GM19455 (cell line): ENCODE data around the gene MCUR1.
"Not testable (repeated sequence)": the region's sequence is repeated elsewhere in the genome, so short reads cannot be mapped to it uniquely, and the experiment has no call there.

Experiments
- ATAC-seq: cut with Tn5 transposase; IDR thresholded peaks from one replicate; pipeline ENCODE4 v1.9.1; 2021; ENCODE audit not compliant: unreplicated experiment

Gene MCUR1

DNA sequence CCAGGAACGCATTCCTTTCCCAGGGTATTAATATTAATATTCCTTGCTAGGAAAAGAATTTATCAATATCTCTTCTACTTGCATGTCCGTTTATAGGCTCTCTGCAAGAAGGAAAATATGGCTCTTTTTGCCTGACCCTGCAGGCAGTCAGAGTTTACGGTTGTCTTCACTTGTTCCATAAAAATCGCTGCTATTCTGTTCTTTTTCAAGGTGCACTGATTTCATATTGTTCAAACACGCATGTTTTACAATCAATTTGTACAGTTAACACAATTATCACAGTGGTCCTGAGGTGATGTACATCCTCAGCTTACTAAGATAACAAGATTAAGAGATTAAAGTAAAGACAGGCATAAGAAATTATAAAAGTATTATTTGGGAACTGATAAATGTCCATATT is 15.1 kb upstream of the MCUR1 start:
- ATAC-seq: not testable (repeated sequence)

DNA sequence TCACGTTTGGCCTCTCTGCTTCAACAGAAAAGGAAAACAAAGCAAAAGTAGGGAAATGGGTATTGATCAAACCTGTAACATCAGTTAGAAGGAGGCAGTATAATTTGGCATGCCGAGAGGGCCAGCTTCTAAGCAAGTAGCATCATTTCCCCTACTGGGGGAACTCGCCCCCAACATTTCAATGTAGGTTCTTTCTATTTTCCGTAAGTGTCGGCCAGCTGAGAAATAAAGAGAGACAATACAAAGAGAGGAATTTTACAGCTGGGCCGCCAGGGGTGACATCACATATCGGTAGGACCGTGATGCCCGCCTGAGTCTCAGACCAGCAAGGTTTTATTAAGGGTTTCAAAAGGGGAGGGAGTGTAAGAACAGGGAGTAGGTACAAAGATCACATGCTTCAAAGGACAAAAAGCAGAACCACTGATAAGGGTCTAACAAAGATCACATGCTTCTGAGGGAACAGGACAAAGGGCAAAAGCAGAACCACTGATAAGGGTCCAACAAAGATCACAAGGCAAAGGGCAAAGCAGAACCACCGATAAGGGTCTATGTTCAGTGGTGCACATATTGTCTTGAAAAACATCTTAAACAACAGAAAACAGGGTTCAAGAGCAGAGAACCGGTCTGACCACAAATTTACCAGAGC is 14.4 kb upstream of the MCUR1 start:
- ATAC-seq: not testable (repeated sequence)

DNA sequence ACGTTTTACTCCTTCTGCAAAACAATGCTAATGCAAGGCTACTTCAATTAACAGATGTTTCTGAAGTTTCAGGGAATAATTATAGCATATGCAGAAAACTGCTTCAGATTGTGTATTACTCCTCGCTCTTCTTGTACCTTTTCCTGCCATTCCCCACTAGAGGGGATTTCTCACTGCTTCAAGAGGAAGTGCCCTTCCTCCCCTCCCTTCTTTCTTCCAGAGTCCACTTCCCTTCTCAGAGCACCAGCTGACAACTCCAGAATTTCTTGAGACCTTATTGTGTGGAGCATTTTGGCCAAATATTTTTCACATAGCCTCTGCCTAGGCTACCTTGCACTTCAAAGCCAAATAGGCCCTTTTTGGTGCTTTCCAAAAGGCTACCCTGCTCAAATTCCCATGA is 12.7 kb upstream of the MCUR1 start:
- no peak for ATAC-seq

DNA sequence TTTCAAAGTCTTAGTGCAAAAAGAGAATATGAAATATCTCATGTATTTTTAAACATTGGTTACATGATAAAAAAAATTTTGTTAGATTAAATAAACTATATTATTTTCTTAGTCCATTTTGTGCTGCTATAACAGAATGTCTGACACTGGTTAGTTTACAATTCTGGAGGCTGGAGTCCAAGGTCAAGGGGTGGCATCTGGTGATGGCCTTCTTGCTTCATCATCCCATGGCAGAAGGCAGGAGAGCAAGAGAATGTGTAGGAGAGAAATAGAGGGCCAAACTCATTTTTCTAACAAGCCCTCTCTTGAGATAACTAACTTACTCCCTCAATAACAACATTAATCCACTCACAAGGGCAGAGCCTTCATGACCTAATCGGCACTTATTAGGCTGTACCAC is 11.5 kb upstream of the MCUR1 start:
- ATAC-seq: no peak

DNA sequence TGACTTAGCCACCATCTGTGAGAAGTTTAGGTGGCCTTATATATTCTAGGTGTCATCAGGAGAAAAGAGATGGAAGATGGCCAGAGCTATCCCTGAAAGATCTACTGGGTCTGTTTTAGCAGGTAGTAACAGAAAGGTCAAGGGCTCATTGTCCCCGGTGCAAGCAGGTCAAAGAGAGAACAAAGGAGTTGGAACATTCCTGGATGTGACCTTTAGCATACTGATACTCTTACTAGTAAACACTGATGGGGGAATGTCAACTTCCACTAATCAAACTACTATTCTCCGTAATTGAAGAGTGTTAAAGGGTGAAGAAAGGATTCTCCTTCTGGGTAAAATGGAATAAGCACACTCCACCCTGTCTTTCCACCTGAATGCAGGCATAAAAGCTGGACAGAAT is 4.0 kb upstream of the MCUR1 start:
- no peak for ATAC-seq

DNA sequence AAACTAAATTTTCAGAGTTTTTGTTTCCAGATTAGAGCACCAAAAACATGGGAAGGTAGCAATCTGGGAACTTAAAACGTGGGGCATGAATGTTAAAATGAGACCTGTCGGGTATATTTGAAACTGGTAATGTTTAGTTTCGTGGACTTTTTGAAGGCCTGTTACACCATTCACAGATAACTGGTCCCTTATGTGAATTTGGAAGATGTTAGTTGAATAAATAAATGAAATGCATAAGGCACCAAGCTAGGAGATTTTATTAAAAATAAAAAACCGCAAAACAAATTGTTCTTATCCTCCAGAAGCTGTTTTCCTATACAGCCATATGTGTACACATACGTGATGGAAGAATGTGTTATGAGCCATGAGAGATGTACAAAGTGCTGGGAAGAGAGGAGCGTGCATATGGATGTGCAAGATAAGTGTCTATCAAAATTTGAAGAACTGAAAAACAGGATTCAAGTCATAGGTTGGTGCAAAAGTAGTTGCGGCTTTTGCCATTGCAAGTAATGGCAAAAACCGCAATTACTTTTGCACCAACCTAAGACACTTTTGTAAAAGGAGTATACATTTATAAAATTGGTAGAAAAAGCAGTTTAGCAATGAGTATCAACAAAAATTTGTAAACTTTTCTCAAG is 700 bp upstream of the MCUR1 start:
- ATAC-seq: no peak

DNA sequence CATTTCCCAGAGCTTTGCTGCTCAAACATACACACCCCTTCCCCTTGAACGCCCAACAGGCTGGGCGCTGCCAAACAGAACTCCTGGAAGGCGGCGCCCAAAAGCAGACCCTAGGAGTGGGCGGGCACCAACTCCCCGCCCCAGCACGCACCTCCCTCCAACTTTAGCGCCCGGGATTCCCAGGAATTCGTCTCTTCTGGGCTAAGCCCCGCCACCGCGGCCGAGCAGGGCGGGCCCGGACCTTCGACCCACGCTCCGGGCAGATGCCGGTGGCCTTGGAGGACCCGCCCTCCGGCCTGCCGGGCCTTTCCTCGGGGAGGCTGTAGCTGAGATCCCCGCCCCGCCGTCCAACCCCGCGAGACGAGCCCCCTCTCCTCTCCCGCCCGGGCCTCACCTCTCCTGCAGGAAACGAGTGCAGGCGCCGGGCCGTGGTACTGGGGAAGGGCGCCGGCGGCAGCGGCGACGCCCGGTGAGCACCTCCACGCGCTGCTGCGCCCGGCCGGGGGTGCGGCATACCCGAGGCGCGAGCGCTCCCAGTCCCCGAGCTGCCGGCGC is 659 bp downstream of the MCUR1 start:
- peak; percentile 45 for ATAC-seq

DNA sequence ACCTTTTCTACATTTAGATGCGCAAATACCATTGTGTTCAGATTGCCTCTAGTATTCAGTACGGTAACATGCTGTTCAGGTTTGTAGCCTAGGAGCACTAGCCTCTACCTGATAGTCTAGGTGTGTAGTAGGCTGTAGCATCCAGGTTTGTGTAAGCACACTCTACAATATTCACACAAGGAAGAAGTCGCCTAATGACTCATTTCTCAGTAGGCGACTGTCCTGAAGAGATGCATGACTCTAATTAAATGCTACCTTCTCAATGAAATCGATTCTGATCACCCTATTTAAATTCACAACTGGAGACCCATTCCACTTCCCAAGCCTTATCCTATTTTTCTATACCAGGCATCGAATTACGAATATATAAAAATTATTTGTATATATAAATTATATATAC is 1.3 kb downstream of the MCUR1 start:
- no peak for ATAC-seq

DNA sequence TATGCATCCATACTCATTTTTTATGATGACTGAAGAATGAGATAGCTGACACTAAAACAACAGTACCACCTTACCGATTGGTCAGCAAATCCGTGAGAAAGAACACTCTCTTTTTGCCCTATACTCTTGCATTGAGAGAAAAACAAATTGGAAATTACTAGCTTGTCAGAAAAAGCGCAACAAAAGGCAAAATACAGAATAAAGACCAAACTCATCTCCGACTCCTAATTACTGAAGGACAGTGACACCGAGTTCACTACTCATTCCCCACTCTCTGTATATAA is 2.1 kb downstream of the MCUR1 start:
- no peak for ATAC-seq

DNA sequence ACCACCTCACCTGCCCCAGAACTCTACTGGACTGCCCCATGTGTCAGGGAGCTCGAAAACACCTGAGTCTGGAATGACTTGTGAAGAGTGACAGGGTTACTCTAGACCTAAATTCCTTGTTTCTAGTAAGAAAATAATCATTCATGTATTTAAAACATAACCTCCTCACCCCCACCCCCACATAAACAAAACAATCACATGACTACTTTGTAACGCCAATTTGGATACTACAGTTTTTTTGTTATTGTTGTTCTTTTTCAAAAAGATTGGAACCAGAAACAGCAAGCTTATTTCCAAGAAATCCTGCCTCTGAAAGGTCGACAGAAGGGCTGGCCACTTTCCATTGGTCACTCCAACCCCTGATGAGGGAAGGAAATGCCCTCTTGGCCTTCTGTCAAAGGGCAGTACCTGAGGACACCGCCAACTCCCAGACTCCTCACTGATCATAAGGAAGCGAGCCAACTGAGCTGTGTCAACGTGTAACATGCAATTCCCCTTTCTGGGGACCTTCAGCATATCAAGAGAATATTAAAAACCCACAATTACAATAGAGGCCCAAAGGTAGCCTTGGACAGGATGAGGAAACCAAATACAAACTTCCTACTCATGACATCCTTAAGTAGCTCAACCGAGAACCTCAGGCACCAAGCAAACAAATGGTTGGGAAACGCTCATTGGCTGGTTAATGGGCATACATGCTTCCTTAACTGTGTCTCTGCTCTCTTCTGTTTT is 2.6 kb downstream of the MCUR1 start:
- ATAC-seq: no peak

DNA sequence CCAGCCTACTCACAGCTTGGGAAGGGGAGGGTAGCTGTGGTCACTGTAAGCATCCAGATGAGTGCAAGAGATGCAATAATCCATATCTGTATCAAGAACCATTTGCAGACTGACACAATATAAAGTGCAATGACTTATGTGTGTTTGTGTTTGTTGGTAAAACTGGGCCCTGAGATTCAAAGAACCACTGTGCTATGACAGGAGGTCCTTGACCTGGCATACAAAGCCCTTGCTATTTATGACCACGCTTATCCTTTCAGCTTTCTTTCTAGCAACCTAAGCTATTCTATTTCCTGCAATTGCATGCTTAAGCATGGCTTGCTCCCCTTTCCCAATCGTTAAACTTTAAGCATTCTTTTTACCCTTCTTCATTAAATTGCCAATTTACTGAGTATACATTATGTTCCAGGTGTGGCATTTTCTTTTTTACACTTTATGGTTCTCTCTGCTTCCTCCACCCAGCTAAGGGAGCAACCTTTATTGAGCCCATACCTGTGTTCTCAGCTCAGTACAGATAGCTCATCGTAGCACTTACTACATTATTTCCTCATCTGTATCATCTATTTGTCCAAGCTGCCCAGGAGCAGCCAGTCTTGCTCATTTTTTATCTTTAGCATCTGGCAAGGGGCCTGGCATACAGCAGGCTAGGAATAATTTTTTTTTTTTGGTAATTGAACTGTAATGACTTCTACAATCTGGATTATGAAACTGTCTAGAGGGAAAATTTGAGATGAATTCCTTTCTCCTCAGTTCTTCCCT is 3.5 kb downstream of the MCUR1 start:
- no peak for ATAC-seq

DNA sequence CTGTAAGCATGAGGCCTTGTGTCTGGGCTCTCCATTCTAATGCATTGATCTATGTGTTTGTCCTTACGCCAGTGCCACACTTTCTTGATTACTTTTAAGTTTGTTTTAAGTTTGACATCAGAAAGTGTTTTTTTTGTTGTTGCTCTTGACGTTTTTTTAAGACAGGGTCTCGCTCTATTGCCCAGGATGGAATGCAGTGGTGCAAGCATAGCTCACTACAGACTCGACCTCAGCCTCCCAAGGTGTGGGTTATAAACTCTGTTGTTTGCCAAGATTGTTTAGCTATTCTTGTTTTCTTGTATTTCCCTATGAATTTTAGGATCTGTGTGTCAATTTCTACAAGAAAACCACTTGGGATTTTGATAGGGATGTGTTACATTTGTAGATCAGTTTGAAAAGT is 5.6 kb downstream of the MCUR1 start:
- no peak for ATAC-seq

DNA sequence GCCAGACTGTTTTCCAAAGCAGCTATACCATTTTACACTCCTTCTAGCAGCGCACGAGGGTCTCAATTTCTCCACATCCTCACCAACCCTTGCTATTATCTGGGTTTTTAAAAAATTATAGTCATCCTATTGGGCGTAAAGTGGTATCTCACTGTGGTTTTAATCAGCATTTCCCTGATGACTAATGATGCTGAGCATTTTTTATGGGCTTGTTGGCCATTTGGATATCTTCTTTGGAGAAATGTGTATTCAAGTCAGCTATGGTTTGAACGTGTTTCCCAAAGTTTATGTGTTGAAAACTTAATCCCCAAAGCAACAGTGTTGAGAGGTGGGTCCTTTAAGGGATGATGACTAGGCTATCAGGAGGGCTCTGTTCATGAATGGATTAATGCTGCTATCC is 6.7 kb downstream of the MCUR1 start:
- no peak for ATAC-seq

DNA sequence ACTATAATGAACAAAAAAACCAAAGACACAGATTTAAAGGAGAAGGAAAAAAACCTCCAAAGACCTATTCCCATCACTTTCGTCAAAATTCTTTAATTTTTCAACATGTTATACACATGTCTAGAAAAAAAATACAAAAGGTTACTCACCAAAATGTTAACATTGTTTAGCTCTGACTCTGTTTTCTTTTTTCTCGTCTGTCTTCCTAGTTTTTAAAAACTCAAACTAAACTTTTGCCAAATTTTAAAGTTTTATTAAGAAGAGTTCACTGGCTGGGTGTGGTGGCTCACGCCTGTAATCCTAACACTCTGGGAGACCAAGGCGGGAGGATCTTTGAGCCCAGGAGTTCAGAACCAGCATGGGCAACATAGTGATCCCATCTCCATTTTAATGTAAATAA is 10.8 kb downstream of the MCUR1 start:
- no peak for ATAC-seq

DNA sequence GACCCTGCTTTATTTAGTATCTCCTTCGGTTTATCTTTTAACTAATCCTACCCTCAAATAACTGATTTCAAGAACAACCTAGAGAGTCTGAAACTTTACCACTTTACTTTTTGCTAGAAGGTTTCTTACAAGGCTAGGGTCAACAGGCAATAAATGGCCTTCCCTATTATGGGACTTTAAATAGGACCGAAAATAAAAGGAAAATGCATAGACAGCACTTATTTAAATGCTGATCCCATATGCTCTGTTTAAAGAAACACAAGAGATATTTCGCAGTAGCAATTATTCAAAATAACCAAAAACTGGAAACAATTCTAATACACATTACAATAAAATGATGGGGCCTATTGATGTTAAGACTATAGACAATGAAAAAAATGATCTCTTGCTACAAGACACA is 13.7 kb downstream of the MCUR1 start:
- no peak for ATAC-seq

DNA sequence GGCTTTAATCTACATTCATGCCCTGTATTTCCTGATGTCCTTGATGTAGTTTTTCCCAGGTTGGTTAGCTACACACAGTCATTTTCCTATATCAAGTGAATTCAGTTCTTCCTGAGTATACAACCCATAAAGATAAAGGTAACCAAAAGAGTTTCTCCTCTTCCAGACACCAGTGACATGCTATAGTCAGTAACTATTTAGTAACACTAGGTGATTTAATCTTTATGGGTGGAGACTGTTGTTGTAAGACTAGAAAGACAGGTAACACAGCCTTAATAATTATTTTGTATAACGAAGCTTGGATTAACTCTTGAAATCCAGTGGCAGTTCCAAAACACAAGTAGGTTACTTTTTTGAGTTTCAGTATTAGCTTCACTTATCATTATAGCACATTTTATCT is 17.6 kb downstream of the MCUR1 start:
- ATAC-seq: no peak

DNA sequence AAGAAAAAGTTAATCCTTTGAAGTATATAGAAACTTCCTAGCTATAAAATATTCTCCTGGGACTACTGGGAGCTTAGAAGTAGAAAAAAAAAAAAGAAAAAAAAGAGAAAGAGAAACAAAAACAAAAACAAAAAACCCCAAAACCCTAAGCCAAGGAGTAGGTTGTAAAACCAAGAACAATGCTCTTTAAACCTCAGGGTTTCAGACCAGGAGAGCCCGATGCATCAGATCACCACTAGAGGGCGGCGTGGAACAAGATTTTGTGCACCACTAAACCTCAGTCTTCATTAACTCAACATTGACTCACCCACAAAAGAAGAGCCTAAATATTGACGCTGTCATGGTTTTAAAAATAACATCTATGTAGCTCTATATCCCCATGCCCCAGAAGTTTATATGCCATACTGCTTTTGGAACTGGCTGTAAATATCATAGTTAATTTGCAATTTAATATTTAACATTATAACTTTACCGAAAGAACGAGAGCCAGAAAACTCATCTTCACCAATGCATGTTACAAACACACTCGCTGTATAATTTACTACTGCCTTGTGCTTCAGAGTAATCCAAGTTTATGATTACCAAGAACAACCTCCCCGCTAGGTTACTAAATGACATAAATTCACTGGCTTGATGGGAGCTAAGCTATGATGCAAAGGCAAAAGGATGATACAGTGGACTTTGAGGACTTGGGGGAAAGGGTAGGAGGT is 19.2 kb downstream of the MCUR1 start:
- peak; percentile 87 for ATAC-seq

DNA sequence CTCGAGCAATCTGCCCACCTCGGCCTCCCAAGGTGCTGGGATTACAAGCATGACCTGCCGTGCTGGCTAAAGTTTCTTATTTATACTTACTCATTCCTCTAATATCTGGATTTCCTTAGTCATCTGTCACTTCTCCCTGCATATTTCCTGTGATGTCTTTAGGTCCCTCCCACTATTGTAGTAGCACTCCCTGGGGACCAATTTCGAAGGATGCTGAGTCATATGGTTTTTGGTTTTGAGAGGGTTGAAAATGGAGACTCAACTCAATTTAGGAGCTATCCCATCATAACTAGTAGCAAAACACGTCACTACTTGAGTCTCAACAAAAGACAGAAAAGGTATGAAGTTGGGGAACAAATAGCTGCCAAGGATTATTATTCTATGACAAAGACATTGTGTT is 20.2 kb downstream of the MCUR1 start:
- no peak for ATAC-seq

DNA sequence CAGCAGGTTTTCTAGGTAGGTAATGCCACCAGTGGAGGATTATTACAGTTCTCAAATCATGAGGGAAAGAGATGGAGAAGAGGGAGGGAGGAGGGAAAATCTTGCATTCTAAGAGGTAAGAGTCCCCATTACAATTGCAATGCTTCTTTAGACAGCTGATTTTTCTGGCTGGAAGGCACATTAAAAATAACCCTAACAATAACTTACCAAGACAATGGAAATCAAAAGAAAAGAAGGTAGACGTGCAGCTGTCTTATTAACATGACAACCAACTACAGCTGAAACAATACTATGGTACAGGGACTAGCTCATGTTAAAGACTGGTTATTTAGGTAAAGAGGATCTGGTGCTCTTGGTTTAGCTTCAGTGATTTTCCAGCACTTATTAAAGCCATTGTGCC is 24.6 kb downstream of the MCUR1 start:
- no peak for ATAC-seq

DNA sequence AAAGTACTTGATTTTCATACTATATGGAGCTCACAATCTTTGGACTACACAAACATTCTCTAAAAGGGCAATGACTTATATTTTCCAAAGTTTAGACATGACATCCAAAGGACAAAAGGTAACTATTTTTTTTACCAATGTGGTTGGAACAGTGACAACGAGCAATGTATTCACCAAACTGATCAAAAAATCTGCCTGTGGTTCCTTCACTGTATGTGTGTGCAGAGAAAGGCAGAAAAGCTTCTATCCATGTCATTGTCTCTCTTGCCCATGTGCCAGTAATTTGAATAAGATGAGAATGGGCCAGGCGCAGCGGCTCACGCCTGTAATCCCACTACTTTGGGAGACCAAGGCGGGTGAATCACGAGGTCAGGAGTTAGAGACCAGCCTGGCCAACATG is 25.5 kb downstream of the MCUR1 start:
- ATAC-seq: no peak

DNA sequence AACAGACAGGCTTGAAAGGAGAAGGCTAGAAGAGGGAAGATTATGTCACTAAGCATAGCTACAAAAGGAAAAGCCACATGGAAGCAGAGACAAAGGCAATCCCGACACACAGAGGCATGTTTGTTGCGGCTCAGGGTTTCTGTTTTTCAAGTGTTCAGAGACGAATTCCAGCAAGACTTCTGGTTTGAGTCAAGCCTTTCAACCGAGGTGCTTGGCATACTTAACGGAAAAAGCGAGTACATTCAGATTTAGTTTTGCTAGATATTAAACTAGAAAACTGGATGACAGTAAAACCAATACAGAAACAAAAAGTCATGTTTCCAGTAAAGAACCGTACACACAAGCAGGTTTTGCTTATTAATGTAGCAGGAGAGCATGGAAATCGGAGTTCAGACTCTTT is 27.2 kb downstream of the MCUR1 start:
- no peak for ATAC-seq
